ENCODE data around the gene PRR12. TPM values are rescaled to one million over a fixed set of nuclear protein-coding genes. Genes with fewer than 3 reads are reported as not detected.

PRR12 gene
- polyA plus RNA-seq, 1 donor (not counting 4 experiments of a cell fraction or from before 2014, with no cell fraction given), result 0.35 TPM

DNA sequence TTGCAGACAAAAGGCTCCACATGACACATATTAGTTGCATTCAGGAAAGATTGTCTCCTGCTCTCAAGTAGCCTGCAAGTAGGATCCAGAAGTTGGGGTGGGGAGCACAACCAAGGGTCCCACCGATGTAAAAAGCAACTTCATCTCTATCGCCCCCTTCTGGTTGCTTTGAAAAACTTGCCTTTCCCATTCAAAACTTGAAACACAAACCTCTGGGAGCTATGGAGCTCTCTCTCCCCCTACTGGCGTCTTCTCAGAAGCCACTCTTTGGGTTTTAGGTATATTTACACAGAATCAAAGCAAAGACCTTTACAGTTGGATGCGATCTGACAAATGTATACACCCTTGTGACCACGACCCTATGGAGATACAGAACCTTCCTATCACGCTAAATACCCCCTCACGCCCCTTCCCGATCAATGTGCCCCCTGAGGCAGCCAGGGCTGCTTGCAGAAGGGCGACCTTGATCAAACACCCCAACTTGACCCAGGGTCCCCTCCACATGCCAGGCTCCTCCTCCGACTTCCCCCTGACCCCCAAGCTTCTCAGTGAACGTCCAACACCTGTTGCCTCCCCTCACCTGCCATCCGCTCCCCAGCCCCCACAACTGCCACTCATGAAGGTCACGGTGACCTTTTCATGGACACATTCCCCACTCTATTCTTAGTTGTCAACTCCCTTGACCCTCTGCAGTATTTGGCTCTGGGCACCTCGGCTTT, 20.7 kb upstream of the PRR12 start:
- no peaks in the 10 kb centered on the region for H3K27me3 ChIP-seq (ENCODE audit: control insufficient read depth, extremely low read depth, insufficient read depth, low read length)
- no peaks in the 10 kb centered on the region for H3K9me1 ChIP-seq (ENCODE audit: control insufficient read depth, extremely low read depth, insufficient read depth, low read length)
- H2AFZ ChIP-seq (ENCODE audit: control insufficient read depth, low read length), result no peak overlapping the region
- H3K79me2 ChIP-seq (ENCODE audit: control insufficient read depth, insufficient read depth, low read length), result peaks cover 29% of the 10 kb centered on the region
- H3K4me1 ChIP-seq (ENCODE audit: control insufficient read depth, extremely low read depth, insufficient read depth, low read length), result peaks cover 5% of the 10 kb centered on the region
- H3K36me3 ChIP-seq (ENCODE audit: control insufficient read depth in 2 of 2, extremely low read depth in 1 of 2, insufficient read depth in 2 of 2, low read length in 2 of 2), result peaks cover 6 to 7% of the 10 kb centered on the region in 2 experiments
- no peak overlapping the region for H3K4me3 ChIP-seq (ENCODE audit: control insufficient read depth in 2 of 3, extremely low read depth in 1 of 3, insufficient read depth in 2 of 3, low read depth in 1 of 3, low read length in 3 of 3)
- H3K27ac ChIP-seq (ENCODE audit: control insufficient read depth, insufficient read depth, low read length), result no peak overlapping the region
- peak; percentile 41 for FAIRE-seq
- dilution Hi-C loops (cut with MboI; ENCODE audit: extremely low pct_ligation_motif_present, low sequenced_read_pairs), result no loop called here
- no peaks in the 10 kb centered on the region for H3K9me3 ChIP-seq (ENCODE audit: control insufficient read depth, low read depth, low read length)
- no peak overlapping the region for H3K4me2 ChIP-seq (ENCODE audit: control insufficient read depth, extremely low read depth, insufficient read depth, low read depth, low read length)
- no peak overlapping the region for H3K9ac ChIP-seq (ENCODE audit: control insufficient read depth, extremely low read depth, insufficient read depth, low read length)
- TF ChIP-seq, protein P1, sequence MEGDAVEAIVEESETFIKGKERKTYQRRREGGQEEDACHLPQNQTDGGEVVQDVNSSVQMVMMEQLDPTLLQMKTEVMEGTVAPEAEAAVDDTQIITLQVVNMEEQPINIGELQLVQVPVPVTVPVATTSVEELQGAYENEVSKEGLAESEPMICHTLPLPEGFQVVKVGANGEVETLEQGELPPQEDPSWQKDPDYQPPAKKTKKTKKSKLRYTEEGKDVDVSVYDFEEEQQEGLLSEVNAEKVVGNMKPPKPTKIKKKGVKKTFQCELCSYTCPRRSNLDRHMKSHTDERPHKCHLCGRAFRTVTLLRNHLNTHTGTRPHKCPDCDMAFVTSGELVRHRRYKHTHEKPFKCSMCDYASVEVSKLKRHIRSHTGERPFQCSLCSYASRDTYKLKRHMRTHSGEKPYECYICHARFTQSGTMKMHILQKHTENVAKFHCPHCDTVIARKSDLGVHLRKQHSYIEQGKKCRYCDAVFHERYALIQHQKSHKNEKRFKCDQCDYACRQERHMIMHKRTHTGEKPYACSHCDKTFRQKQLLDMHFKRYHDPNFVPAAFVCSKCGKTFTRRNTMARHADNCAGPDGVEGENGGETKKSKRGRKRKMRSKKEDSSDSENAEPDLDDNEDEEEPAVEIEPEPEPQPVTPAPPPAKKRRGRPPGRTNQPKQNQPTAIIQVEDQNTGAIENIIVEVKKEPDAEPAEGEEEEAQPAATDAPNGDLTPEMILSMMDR (optimal IDR thresholded peaks at IDR 0.05 in 1 of 3, IDR thresholded peaks at IDR 0.05 in 1 of 3, conservative IDR thresholded peaks at IDR 0.05 in 1 of 3; ENCODE audit: extremely low read depth in 1 of 3, insufficient read depth in 2 of 3, low read length in 3 of 3), result peak; percentile 72 to 99 (median 98)
- TF ChIP-seq EZH2 (IDR thresholded peaks at IDR 0.05; ENCODE audit: low read length), result no peak
- DNase-seq (ENCODE audit: low read depth, low spot score), result no peak
- H4K20me1 ChIP-seq (ENCODE audit: control insufficient read depth, extremely low read depth, insufficient read depth, low read length), result no peaks in the 10 kb centered on the region

DNA sequence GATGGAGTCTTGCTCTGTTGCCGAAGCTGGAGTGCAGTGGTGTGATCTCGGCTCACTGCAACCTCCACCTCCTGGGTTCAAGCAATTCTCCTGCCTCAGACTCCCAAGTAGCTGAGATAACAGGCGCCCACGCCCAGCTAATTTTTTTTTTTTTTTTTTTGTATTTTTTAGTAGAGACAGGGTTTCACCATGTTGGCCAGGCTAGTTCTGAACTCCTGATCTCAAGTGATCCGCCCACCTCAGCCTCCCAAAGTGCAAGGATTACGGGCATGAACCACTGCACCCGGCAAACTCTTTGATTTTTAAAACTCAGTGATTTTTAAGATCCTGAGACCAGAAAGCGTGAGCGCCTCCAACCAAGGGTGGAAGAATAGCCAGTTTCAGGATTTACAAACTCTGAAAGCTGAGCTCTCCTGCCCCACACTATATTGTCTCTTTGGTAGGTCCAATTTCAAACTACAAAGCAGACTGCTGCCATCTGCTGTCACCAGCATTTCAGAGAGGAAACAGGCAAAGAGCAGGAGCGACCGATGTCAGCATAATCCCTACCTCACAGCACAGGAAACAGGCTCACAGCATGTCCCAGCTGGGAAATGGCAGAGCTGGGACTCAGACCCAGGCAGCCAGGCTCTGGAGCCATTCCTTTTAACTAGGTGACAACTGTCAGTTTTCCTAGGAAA, 19.8 kb upstream of the PRR12 start:
- Histone ChIP-seq H3K4me1 (ENCODE audit: control insufficient read depth, extremely low read depth, insufficient read depth, low read length) (peaks cover 5% of the 10 kb centered on the region), H3K79me2 (ENCODE audit: control insufficient read depth, insufficient read depth, low read length) (peaks cover 27% of the 10 kb centered on the region), H3K9me1 (ENCODE audit: control insufficient read depth, extremely low read depth, insufficient read depth, low read length) (no peaks in the 10 kb centered on the region), H3K27me3 (ENCODE audit: control insufficient read depth, extremely low read depth, insufficient read depth, low read length) (no peaks in the 10 kb centered on the region), H3K27ac (ENCODE audit: control insufficient read depth, insufficient read depth, low read length) (no peak overlapping the region), H3K4me2 (ENCODE audit: control insufficient read depth, extremely low read depth, insufficient read depth, low read depth, low read length) (no peak overlapping the region), H2AFZ (ENCODE audit: control insufficient read depth, low read length) (no peak overlapping the region), H3K4me3 (ENCODE audit: control insufficient read depth in 2 of 3, extremely low read depth in 1 of 3, insufficient read depth in 2 of 3, low read depth in 1 of 3, low read length in 3 of 3) (no peak overlapping the region), H3K9me3 (ENCODE audit: control insufficient read depth, low read depth, low read length) (no peaks in the 10 kb centered on the region), H3K9ac (ENCODE audit: control insufficient read depth, extremely low read depth, insufficient read depth, low read length) (no peak overlapping the region), H3K36me3 (ENCODE audit: control insufficient read depth in 2 of 2, extremely low read depth in 1 of 2, insufficient read depth in 2 of 2, low read length in 2 of 2) (peaks cover 6 to 8% of the 10 kb centered on the region in 2 experiments), H4K20me1 (ENCODE audit: control insufficient read depth, extremely low read depth, insufficient read depth, low read length) (no peaks in the 10 kb centered on the region)
- no peak for FAIRE-seq
- TF ChIP-seq, protein P1 (optimal IDR thresholded peaks at IDR 0.05 in 1 of 3, IDR thresholded peaks at IDR 0.05 in 1 of 3, conservative IDR thresholded peaks at IDR 0.05 in 1 of 3; ENCODE audit: extremely low read depth in 1 of 3, insufficient read depth in 2 of 3, low read length in 3 of 3), result peak in 1 of 3 experiments; percentile 32
- no peak for TF ChIP-seq EZH2 (IDR thresholded peaks at IDR 0.05; ENCODE audit: low read length)
- dilution Hi-C loops (cut with MboI; ENCODE audit: extremely low pct_ligation_motif_present, low sequenced_read_pairs), result no loop called here
- no peak for DNase-seq (ENCODE audit: low read depth, low spot score)

Data from keratinocyte (primary cell).